A549 (cell line): ENCODE data around the gene NRDE2. TPM values are rescaled to one million over a fixed set of nuclear protein-coding genes. Genes with fewer than 3 reads are reported as not detected.

ENCODE experiments used
- ATAC-seq, 2 experiments: fragments of 200-7000 bp in 1 of 2; fragments of >200 bp in 1 of 2; cut with Nextera tagmentation in 1 of 2; cut with Tn5 transposase in 1 of 2; 3 replicates each; pipeline versions ENCODE4 v1.8.0 to v1.9.1; 2018 to 2020; ENCODE audit warnings: mild to moderate bottlenecking in 1 of 2, moderate library complexity in 1 of 2
- CTCF ChIA-PET: fragments of 300-600 bp; sonication (Branson Sonifier 250); formaldehyde crosslinking; extraction: SDS; loops from one replicate; lab custom pipeline; 2021; ENCODE audit warnings: antibody characterized with exemption, inconsistent platforms; lab: Yijun Ruan, JAX
- POLR2A ChIA-PET: fragments of 350-600 bp; formaldehyde crosslinking; extraction: SDS; loops from one replicate; lab custom pipeline; 2021; ENCODE audit warnings: antibody characterized with exemption, inconsistent platforms; lab: Yijun Ruan, JAX
- DNase-seq, 2 experiments: peaks; one replicate each; pipeline versions ENCODE4 v3.0.0 to v3.0.0-alpha.2; 2011 to 2016; ENCODE audit warnings: low read depth in 1 of 2, low spot score in 1 of 2
- FAIRE-seq: peaks from 2 replicates; lab custom pipeline; 2011; peaks lifted over from hg19 to GRCh38; lab: Jason Lieb, UNC
- H3K27ac ChIP-seq, 2 experiments: fragments of >200 bp; sonication (Bioruptor Twin); formaldehyde crosslinking; 3 replicates each; pipeline ENCODE4 v1.5.1; 2016 to 2017
- H3K4me1 ChIP-seq: fragments of >200 bp; sonication (Bioruptor Twin); formaldehyde crosslinking; 3 replicates; pipeline ENCODE4 v1.6.1; 2016
- H3K4me2 ChIP-seq: fragments of >200 bp; sonication (Bioruptor Twin); formaldehyde crosslinking; 3 replicates; pipeline ENCODE4 v1.6.1; 2016
- H3K4me3 ChIP-seq: fragments of >200 bp; sonication (Bioruptor Twin); formaldehyde crosslinking; 3 replicates; pipeline ENCODE4 v1.5.1; 2016
- H3K9me3 ChIP-seq: fragments of >200 bp; sonication (Bioruptor Twin); formaldehyde crosslinking; 3 replicates; pipeline ENCODE4 v1.6.1; 2016
- CBX8 ChIP-seq: fragments of 200-600 bp; sonication (generic); IDR thresholded peaks from 2 replicates; pipeline ENCODE4 v1.6.1; 2016
- CEBPB ChIP-seq, 2 experiments: fragments of >200 bp in 1 of 2; sonication (Bioruptor Twin) in 1 of 2; formaldehyde crosslinking in 1 of 2; IDR thresholded peaks; 2 replicates each; pipeline ENCODE4 v1.6.1; 2012 to 2016
- CHD2 ChIP-seq: fragments of 150-350 bp; IDR thresholded peaks from 2 replicates; pipeline ENCODE4 v1.6.1; 2014; ENCODE audit warnings: low read length; ENCODE audit not compliant: partially characterized antibody
- EHMT2 ChIP-seq: fragments of 200-600 bp; sonication (generic); IDR thresholded peaks from 2 replicates; pipeline ENCODE4 v1.6.1; 2016; ENCODE audit warnings: antibody characterized with exemption, low read depth, mild to moderate bottlenecking, moderate library complexity
- ESRRA ChIP-seq: fragments of 150-350 bp; IDR thresholded peaks from 2 replicates; pipeline ENCODE4 v1.6.1; 2014; ENCODE audit warnings: mild to moderate bottlenecking, low read length, borderline replicate concordance
- FOSL2 ChIP-seq, 2 experiments: fragments of 450-650 bp in 1 of 2; fragments of >200 bp in 1 of 2; sonication (Bioruptor Twin) in 1 of 2; formaldehyde crosslinking; IDR thresholded peaks; 2 replicates each; pipeline versions ENCODE4 v1.5.0 to v1.6.1; 2016 to 2020; ENCODE audit warnings: mild to moderate bottlenecking in 1 of 2, moderate library complexity in 1 of 2
- FOXS1 ChIP-seq: fragments of 250-450 bp; sonication (Bioruptor Pico); IDR thresholded peaks from 2 replicates; pipeline ENCODE4 v1.5.0; 2020; ENCODE audit warnings: mild to moderate bottlenecking, moderate library complexity
- HDAC2 ChIP-seq: fragments of 200-600 bp; sonication (generic); IDR thresholded peaks from 2 replicates; pipeline ENCODE4 v1.6.1; 2016
- HES2 ChIP-seq: fragments of >200 bp; sonication (Bioruptor Twin); formaldehyde crosslinking; IDR thresholded peaks from 2 replicates; pipeline ENCODE4 v1.6.1; 2016
- HOXA7 ChIP-seq: fragments of 250-450 bp; sonication (Bioruptor Pico); IDR thresholded peaks from 2 replicates; pipeline ENCODE4 v1.5.0; 2020; ENCODE audit warnings: mild to moderate bottlenecking, moderate library complexity
- HOXB5 ChIP-seq: fragments of 250-450 bp; sonication (Bioruptor Pico); IDR thresholded peaks from 2 replicates; pipeline ENCODE4 v1.5.0; 2020; ENCODE audit warnings: mild to moderate bottlenecking, moderate library complexity
- MAFK ChIP-seq: fragments of 450-650 bp; IDR thresholded peaks from 2 replicates; pipeline ENCODE4 v1.6.1; 2014; ENCODE audit not compliant: partially characterized antibody
- NFE2L2 ChIP-seq: fragments of 150-350 bp; conservative IDR thresholded peaks from 2 replicates; pipeline ENCODE4 v1.6.1; 2014; ENCODE audit warnings: low read length
- NPAS2 ChIP-seq: fragments of 250-450 bp; sonication (Bioruptor Pico); IDR thresholded peaks from 2 replicates; pipeline ENCODE4 v1.8.0; 2022; ENCODE audit warnings: mild to moderate bottlenecking, moderate library complexity, borderline replicate concordance
- PBX3 ChIP-seq: IDR thresholded peaks from 2 replicates; pipeline ENCODE4 v1.6.1; 2012
- RFX5 ChIP-seq: fragments of 450-650 bp; IDR thresholded peaks from 2 replicates; pipeline ENCODE4 v1.7.1; 2014; ENCODE audit warnings: antibody characterized with exemption, mild to moderate bottlenecking, moderate library complexity
- SMC3 ChIP-seq: fragments of >200 bp; sonication (Bioruptor Twin); formaldehyde crosslinking; IDR thresholded peaks from 3 replicates; pipeline ENCODE4 v1.6.1; 2018; ENCODE audit warnings: inconsistent platforms
- TP53 ChIP-seq: fragments of 250-450 bp; sonication (Bioruptor Pico); IDR thresholded peaks from 2 replicates; pipeline ENCODE4 v1.5.0; 2021; ENCODE audit warnings: mild to moderate bottlenecking, moderate library complexity
- USF2 ChIP-seq: fragments of 450-650 bp; IDR thresholded peaks from 2 replicates; pipeline ENCODE4 v1.6.1; 2014; ENCODE audit warnings: antibody characterized with exemption
- ZC3H11A ChIP-seq: fragments of 450-650 bp; IDR thresholded peaks from 2 replicates; pipeline ENCODE4 v1.6.1; 2014; ENCODE audit warnings: antibody characterized with exemption, mild to moderate bottlenecking
- ZFP36 ChIP-seq: fragments of 450-650 bp; IDR thresholded peaks from 2 replicates; pipeline ENCODE4 v1.6.1; 2014; ENCODE audit warnings: borderline replicate concordance; ENCODE audit not compliant: partially characterized antibody
- WGBS: methylation state at CpG from one replicate; pipeline ENCODE4 v1.1.6; 2017; ENCODE audit errors: missing lambda C conversion rate; 5-methylcytosine and 5-hydroxymethylcytosine counted together
- polyA plus RNA-seq, 4 experiments: library from polyadenylated mRNA; depleted of rRNA in 3 of 4; stranded (reverse); fragments of >200 nt; fragmentation: RNase III in 1 of 4; extraction: RNeasy Plus Mini Kit Qiagen cat#74134 plus additional on column Dnase treatment in 1 of 4; gene quantifications; 2 replicates in 3 of 4; 3 replicates in 1 of 4; pipeline ENCODE4 v1.2.3, GENCODE V29; 2011 to 2017
- TF ChIP-seq, protein P1 (sequence below): fragments of 250-450 bp; sonication (Bioruptor Pico); IDR thresholded peaks from 2 replicates; pipeline ENCODE4 v1.5.0; 2021; ENCODE audit warnings: mild to moderate bottlenecking, moderate library complexity, borderline replicate concordance
- TF ChIP-seq, protein P2 (sequence below): fragments of 150-350 bp; IDR thresholded peaks from 2 replicates; pipeline ENCODE4 v1.6.1; 2014; ENCODE audit warnings: low read depth, mild to moderate bottlenecking, low read length

Gene NRDE2
- polyA plus RNA-seq, 2 of the 4 experiments (the other 2 are of a cell fraction), result 11.6 to 12.7 TPM

- peak; percentile 49; the same call in 1 of the 3 replicates for TF ChIP-seq SMC3
- no peak for TF ChIP-seq HDAC2
- TF ChIP-seq, protein P1, sequence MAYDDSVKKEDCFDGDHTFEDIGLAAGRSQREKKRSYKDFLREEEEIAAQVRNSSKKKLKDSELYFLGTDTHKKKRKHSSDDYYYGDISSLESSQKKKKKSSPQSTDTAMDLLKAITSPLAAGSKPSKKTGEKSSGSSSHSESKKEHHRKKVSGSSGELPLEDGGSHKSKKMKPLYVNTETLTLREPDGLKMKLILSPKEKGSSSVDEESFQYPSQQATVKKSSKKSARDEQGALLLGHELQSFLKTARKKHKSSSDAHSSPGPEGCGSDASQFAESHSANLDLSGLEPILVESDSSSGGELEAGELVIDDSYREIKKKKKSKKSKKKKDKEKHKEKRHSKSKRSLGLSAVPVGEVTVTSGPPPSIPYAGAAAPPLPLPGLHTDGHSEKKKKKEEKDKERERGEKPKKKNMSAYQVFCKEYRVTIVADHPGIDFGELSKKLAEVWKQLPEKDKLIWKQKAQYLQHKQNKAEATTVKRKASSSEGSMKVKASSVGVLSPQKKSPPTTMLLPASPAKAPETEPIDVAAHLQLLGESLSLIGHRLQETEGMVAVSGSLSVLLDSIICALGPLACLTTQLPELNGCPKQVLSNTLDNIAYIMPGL (CRISPR knock-in tag), result no peak
- TF ChIP-seq MAFK, result peak; percentile 6
- no peak for TF ChIP-seq HOXB5
- no peak for TF ChIP-seq NPAS2 (CRISPR knock-in tag)
Observed at GRCh38 chr14:90301668-90302090, 30.1 kb downstream of the NRDE2 start (continued).

DNA sequence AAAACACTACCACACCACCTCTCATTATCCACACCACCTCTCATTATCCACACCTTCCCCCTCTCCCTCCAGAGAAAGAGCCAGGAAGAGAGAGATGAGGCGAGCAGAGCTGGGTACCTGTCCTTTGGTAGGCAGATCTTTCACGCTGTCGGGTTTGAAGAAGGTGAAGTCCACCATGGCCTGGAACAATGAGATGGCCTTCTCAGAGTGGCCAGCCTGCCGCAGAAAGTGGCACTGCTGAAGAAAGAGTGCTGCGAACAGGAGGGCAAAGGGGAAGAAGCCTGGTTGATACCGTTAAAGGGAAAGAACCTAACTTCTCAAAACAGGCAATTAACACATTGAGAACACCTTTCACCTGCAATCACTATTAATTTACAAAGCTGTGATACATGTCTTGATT, 30.6 kb downstream of the NRDE2 start:
- WGBS, result 72% methylated on average over 6 of the region's 6 CpGs
- ATAC-seq (peak in 1 of 2 experiments; percentile 57; a peak in 3 of 6 replicates), FAIRE-seq (no peak), DNase-seq (no peak)
- H3K27ac ChIP-seq, result no peak overlapping the region
- H3K4me2 ChIP-seq, result no peak overlapping the region
- ChIA-PET CTCF (interaction anchor here (0.6 to 4.0 kb wide), 29 partner anchors 9 to 600 kb away, joined by 3 to 33 read pairs (median 4); partner anchors contain the start of gene PSMC1), POLR2A (interaction anchor here (1.0 to 1.8 kb wide), 4 partner anchors 81 to 396 kb away, joined by 3 to 12 read pairs (median 4); no protein-coding TSS in a partner anchor)
- H3K9me3 ChIP-seq, result no peaks in the 10 kb centered on the region
- H3K4me1 ChIP-seq, result no peaks in the 10 kb centered on the region
- no peak for TF ChIP-seq HES2
- TF ChIP-seq ZFP36, result no peak
- no peak for TF ChIP-seq USF2
- TF ChIP-seq HOXB5, result no peak
- no peak for TF ChIP-seq HOXA7
- no peak for TF ChIP-seq FOSL2 (IDR thresholded peaks at IDR 0.05)
- TF ChIP-seq FOSL2 (CRISPR knock-in tag; IDR thresholded peaks at IDR 0.05), result no peak
- TF ChIP-seq RFX5, result no peak
- no peak for TF ChIP-seq NFE2L2
- TF ChIP-seq, protein P2, sequence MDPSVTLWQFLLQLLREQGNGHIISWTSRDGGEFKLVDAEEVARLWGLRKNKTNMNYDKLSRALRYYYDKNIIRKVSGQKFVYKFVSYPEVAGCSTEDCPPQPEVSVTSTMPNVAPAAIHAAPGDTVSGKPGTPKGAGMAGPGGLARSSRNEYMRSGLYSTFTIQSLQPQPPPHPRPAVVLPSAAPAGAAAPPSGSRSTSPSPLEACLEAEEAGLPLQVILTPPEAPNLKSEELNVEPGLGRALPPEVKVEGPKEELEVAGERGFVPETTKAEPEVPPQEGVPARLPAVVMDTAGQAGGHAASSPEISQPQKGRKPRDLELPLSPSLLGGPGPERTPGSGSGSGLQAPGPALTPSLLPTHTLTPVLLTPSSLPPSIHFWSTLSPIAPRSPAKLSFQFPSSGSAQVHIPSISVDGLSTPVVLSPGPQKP, result no peak
- no peak for TF ChIP-seq TP53
- TF ChIP-seq ESRRA, result no peak
- no peak for TF ChIP-seq FOXS1 (CRISPR knock-in tag)
- TF ChIP-seq CHD2, result no peak
- TF ChIP-seq CBX8, result no peak
- TF ChIP-seq, protein P1 (CRISPR knock-in tag), result no peak
- TF ChIP-seq PBX3, result no peak
- TF ChIP-seq ZC3H11A, result no peak
- TF ChIP-seq CEBPB (IDR thresholded peaks at IDR 0.05), result no peak
- TF ChIP-seq EHMT2, result no peak
- H3K4me3 ChIP-seq, result no peak overlapping the region
